K562 (cell line): ENCODE data around the gene TACC3. TPM values are rescaled to one million over a fixed set of nuclear protein-coding genes. Genes with fewer than 3 reads are reported as not detected.

Experiments
- CAMTA2 ChIP-seq: fragments of 250-450 bp; sonication (Bioruptor Pico); conservative IDR thresholded peaks from 2 replicates; pipeline ENCODE4 v1.5.1; 2022
- DDX20 ChIP-seq: fragments of 450-650 bp; IDR thresholded peaks from 2 replicates; pipeline ENCODE4 v1.6.1; 2016; ENCODE audit warnings: missing genetic modification characterization, low read depth, mild to moderate bottlenecking, missing compliant biosample characterization, moderate library complexity
- DNMT1 ChIP-seq: fragments of 450-650 bp; IDR thresholded peaks from 2 replicates; pipeline ENCODE4 v1.6.1; 2016; ENCODE audit warnings: antibody characterized with exemption, mild to moderate bottlenecking
- DPF2 ChIP-seq: fragments of 450-650 bp; IDR thresholded peaks from 2 replicates; pipeline ENCODE4 v1.6.1; 2016
- ETV5 ChIP-seq: sonication (generic); formaldehyde crosslinking; IDR thresholded peaks from 2 replicates; pipeline ENCODE4 v1.4.0; 2020; ENCODE audit warnings: low read depth, mild to moderate bottlenecking, missing genetic modification reagents
- FOSL1 ChIP-seq: fragments of 200-800 bp; sonication (Bioruptor generic); conservative IDR thresholded peaks from 2 replicates; pipeline ENCODE4 v1.6.1; 2016; ENCODE audit warnings: missing genetic modification characterization, missing compliant biosample characterization
- GTF3C2 ChIP-seq: IDR thresholded peaks from 3 replicates; pipeline ENCODE4 v1.6.1; 2011; ENCODE audit warnings: borderline replicate concordance, mild to moderate bottlenecking, moderate library complexity; ENCODE audit not compliant: insufficient read length; ENCODE audit errors: extremely low read depth
- HDGF ChIP-seq: fragments of 450-650 bp; IDR thresholded peaks from 2 replicates; pipeline ENCODE4 v1.6.1; 2016
- KAT7 ChIP-seq: sonication (generic); formaldehyde crosslinking; IDR thresholded peaks from 2 replicates; pipeline ENCODE4 v1.8.0; 2022; ENCODE audit warnings: missing genetic modification reagents, mild to moderate bottlenecking, borderline replicate concordance
- KDM1A ChIP-seq, 2 experiments: fragments of 450-650 bp; IDR thresholded peaks; 2 replicates each; pipeline ENCODE4 v1.6.1; 2016; ENCODE audit warnings: mild to moderate bottlenecking in 2 of 2
- MCM3 ChIP-seq: fragments of 450-650 bp; IDR thresholded peaks from 2 replicates; pipeline ENCODE4 v1.6.1; 2016
- MTA1 ChIP-seq: fragments of 450-650 bp; IDR thresholded peaks from 2 replicates; pipeline ENCODE4 v1.6.1; 2017; ENCODE audit warnings: borderline replicate concordance
- NFYB ChIP-seq: IDR thresholded peaks from 2 replicates; pipeline ENCODE4 v1.6.1; 2011; ENCODE audit warnings: mild to moderate bottlenecking, moderate library complexity; ENCODE audit not compliant: insufficient read length; ENCODE audit errors: extremely low read depth
- POLR2G ChIP-seq: fragments of 200-400 bp; formaldehyde crosslinking; IDR thresholded peaks from 2 replicates; pipeline ENCODE4 v1.6.1; 2017; ENCODE audit warnings: low read depth, mild to moderate bottlenecking, antibody characterized with exemption, low read length, moderate library complexity
- RFX1 ChIP-seq: fragments of 450-650 bp; IDR thresholded peaks from 2 replicates; pipeline ENCODE4 v1.6.1; 2016; ENCODE audit warnings: mild to moderate bottlenecking, moderate library complexity
- SMAD2 ChIP-seq: fragments of 150-350 bp; IDR thresholded peaks from 2 replicates; pipeline ENCODE4 v1.6.1; 2014; ENCODE audit warnings: low read depth, mild to moderate bottlenecking, low read length
- SMC3 ChIP-seq: conservative IDR thresholded peaks from 2 replicates; pipeline ENCODE4 v1.6.1; 2011; ENCODE audit warnings: low read depth, low read length, improper control_type of control experiment; ENCODE audit not compliant: insufficient read depth
- STAT5A ChIP-seq: IDR thresholded peaks from 2 replicates; pipeline ENCODE4 v1.6.1; 2012; ENCODE audit warnings: low read length, inconsistent platforms, borderline replicate concordance
- TAF7 ChIP-seq: fragments of 450-650 bp; IDR thresholded peaks from 2 replicates; pipeline ENCODE4 v1.6.1; 2016; ENCODE audit warnings: missing genetic modification characterization, missing compliant biosample characterization
- ZBED1 ChIP-seq: IDR thresholded peaks from 2 replicates; pipeline ENCODE4 v1.6.1; 2014
- ZBTB1 ChIP-seq: sonication (generic); formaldehyde crosslinking; IDR thresholded peaks from 2 replicates; pipeline ENCODE4 v1.8.1; 2023; ENCODE audit warnings: missing genetic modification reagents, low read depth, mild to moderate bottlenecking, borderline replicate concordance
- ZC3H8 ChIP-seq: fragments of 450-650 bp; IDR thresholded peaks from 2 replicates; pipeline ENCODE4 v1.6.1; 2017
- ZNF408 ChIP-seq: fragments of 250-450 bp; sonication (Bioruptor Pico); IDR thresholded peaks from 2 replicates; pipeline ENCODE4 v1.4.0; 2020; ENCODE audit warnings: low read depth, mild to moderate bottlenecking, moderate library complexity
- ZNF41 ChIP-seq: fragments of 250-450 bp; sonication (Bioruptor Pico); conservative IDR thresholded peaks from 2 replicates; pipeline ENCODE4 v1.4.0; 2020; ENCODE audit warnings: mild to moderate bottlenecking
- ZNF586 ChIP-seq: fragments of 450-650 bp; formaldehyde crosslinking; conservative IDR thresholded peaks from 2 replicates; pipeline ENCODE4 v1.4.0; 2020; ENCODE audit warnings: mild to moderate bottlenecking, moderate library complexity
- ZNF655 ChIP-seq: fragments of 250-450 bp; sonication (Bioruptor Pico); IDR thresholded peaks from 2 replicates; pipeline ENCODE4 v1.5.0; 2021
- ZNF75A ChIP-seq: fragments of 450-650 bp; formaldehyde crosslinking; IDR thresholded peaks from 2 replicates; pipeline ENCODE4 v1.4.0; 2020; ENCODE audit warnings: mild to moderate bottlenecking
- polyA plus RNA-seq, 8 experiments: library from polyadenylated mRNA; depleted of rRNA in 4 of 8; stranded (reverse) in 5 of 8; unstranded in 3 of 8; fragments of >200 nt; fragmentation: Nextera tagmentation in 2 of 8; fragmentation: Illumina TruSeq in 1 of 8; extraction: Ambion mirVana in 2 of 8; extraction: Trizol in 1 of 8; gene quantifications; 2 replicates each; pipeline versions ENCODE4 v1.2.1 to v1.2.3, GENCODE V29; 2011 to 2014; ENCODE audit warnings: inconsistent platforms in 1 of 8, missing spikeins in 1 of 8
- total RNA-seq, 7 experiments: library from RNA; depleted of rRNA in 6 of 7; stranded (reverse); fragments of >200 nt in 6 of 7; fragmentation: Illumina TruSeq in 2 of 7; extraction: Trizol in 2 of 7; gene quantifications; 2 replicates each; pipeline versions ENCODE4 v1.2.1 to v1.2.3, GENCODE V29; 2011 to 2021; ENCODE audit warnings: low replicate concordance in 1 of 7
- TF ChIP-seq, protein P1 (sequence below): sonication (generic); formaldehyde crosslinking; IDR thresholded peaks from 2 replicates; pipeline ENCODE4 v1.8.1; 2022; ENCODE audit warnings: missing genetic modification reagents

Gene TACC3
- total and polyA plus RNA-seq, 9 of the 15 experiments (the other 6 are each of a cell fraction or from before 2014, with no cell fraction given) = 1.9 to 122 (median 55.6) TPM

DNA sequence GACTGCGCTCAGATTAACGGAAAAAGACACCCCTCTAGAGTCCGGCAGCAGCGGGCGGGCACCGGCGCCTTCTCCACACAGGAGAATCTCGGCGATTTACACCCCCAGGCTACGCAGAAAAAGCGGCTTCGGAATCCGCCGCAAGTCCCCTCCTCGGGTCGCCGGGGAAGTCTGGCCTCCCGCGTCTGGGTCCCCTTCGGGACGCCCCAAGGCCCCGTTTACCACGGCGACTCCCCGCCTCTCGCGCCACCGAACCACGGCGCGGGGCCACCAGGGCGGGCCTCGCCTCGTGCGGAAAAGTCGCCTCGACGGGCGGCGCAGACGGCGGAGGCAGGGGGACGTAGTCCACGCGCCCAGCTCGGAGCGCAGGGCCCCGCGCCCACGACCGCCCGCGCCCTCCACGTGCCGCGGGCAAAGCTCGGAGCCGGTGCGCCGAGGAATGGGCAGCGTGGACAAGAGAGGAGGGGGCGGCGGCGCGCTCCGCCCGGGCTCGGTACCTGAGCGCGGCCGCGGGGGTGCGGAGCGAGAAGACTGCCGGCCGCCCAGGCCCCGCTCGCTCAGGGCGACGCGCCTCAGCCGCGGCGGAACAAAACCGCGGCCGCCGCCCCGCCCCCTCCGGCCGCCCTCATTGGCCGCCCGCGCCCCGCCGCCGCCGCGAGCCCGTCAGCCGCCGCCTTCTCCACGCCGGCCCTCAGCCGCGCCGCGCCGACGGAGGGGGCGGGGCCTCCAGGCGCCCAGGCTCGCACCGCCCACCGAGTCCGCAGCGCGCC is 37.4 kb upstream of the TACC3 start, which contains the start of gene FAM53A (continued):
- TF ChIP-seq, protein P1, sequence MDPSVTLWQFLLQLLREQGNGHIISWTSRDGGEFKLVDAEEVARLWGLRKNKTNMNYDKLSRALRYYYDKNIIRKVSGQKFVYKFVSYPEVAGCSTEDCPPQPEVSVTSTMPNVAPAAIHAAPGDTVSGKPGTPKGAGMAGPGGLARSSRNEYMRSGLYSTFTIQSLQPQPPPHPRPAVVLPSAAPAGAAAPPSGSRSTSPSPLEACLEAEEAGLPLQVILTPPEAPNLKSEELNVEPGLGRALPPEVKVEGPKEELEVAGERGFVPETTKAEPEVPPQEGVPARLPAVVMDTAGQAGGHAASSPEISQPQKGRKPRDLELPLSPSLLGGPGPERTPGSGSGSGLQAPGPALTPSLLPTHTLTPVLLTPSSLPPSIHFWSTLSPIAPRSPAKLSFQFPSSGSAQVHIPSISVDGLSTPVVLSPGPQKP (CRISPR knock-in tag) = 0 out of 2 replicates have a peak, but pooled peaks have one; percentile 76
- TF ChIP-seq KDM1A (IDR thresholded peaks at IDR 0.05) = no peak
- TF ChIP-seq DDX20 = no peak
- no peak for TF ChIP-seq SMAD2
- no peak for TF ChIP-seq DPF2
- no peak for TF ChIP-seq ZNF41 (CRISPR knock-in tag)
- TF ChIP-seq ETV5 (CRISPR knock-in tag) = no peak
- TF ChIP-seq HDGF = no peak
- TF ChIP-seq RFX1 = no peak
- peak; percentile 88 for TF ChIP-seq POLR2G
- no peak for TF ChIP-seq ZNF586
- TF ChIP-seq CAMTA2 (CRISPR knock-in tag) = no peak
- TF ChIP-seq NFYB = no peak
- no peak for TF ChIP-seq GTF3C2
- TF ChIP-seq ZNF408 (CRISPR knock-in tag) = no peak
- TF ChIP-seq ZNF75A (CRISPR knock-in tag) = no peak
- no peak for TF ChIP-seq ZBED1
- TF ChIP-seq FOSL1 (tag) = no peak
- TF ChIP-seq STAT5A = no peak
- no peak for TF ChIP-seq ZC3H8
- TF ChIP-seq TAF7 (tag) = no peak
- no peak for TF ChIP-seq MCM3
- TF ChIP-seq ZNF655 (CRISPR knock-in tag) = no peak
- no peak for TF ChIP-seq DNMT1
- no peak for TF ChIP-seq SMC3
- TF ChIP-seq ZBTB1 (CRISPR knock-in tag) = peak; percentile 72; the same call in 1 of the 2 replicates
- peak; percentile 98 for TF ChIP-seq KAT7 (CRISPR knock-in tag)
- TF ChIP-seq MTA1 = no peak
